ENCODE measurements around the gene SEMA4C.

Gene SEMA4C

DNA sequence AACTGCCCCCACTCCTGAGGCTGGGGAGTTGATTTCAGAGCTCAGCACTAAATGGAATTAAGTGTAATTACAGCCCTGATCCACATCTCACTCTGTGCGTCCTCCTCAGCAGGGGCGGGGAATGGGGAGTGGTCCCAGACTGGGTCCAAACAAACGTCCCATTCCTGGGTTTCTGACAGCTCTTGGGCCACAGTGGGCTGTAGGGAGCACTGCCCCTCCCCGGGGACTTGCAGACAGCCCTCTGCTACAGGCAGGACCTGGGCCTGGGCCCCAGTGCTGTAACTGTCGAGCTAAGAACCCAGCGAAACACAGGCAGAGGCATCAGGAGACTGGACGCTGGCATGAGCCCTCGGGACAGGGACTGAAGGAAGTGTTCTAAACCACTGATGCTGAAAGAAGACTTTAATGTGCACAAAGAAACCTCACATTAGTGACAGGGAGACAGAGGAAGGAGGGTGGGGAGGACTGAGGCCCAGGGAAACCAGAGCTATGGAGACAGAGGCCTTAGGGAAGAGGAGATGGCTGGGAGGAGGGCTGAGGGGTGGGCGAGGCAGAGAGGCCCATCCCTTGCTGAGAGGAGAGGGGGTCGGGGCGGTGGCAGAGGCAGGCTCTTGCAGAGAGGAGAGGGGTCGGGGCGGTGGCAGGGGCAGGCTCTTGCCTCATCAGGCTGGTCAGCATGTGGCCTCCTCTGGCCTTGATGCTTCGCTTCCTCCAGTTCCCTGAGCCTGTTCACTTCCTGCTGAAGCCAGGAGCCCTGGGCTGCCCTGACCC, 5.8 kb upstream of the SEMA4C start:
- no peaks in the 10 kb centered on the region for H3K27me3 ChIP-seq
- peaks cover 16% of the 10 kb centered on the region for H3K4me1 ChIP-seq
- H3K4me3 ChIP-seq (ENCODE audit: low read depth, low read length) = no peak overlapping the region
- H3K36me3 ChIP-seq = no peaks in the 10 kb centered on the region
- TF ChIP-seq, protein P1, sequence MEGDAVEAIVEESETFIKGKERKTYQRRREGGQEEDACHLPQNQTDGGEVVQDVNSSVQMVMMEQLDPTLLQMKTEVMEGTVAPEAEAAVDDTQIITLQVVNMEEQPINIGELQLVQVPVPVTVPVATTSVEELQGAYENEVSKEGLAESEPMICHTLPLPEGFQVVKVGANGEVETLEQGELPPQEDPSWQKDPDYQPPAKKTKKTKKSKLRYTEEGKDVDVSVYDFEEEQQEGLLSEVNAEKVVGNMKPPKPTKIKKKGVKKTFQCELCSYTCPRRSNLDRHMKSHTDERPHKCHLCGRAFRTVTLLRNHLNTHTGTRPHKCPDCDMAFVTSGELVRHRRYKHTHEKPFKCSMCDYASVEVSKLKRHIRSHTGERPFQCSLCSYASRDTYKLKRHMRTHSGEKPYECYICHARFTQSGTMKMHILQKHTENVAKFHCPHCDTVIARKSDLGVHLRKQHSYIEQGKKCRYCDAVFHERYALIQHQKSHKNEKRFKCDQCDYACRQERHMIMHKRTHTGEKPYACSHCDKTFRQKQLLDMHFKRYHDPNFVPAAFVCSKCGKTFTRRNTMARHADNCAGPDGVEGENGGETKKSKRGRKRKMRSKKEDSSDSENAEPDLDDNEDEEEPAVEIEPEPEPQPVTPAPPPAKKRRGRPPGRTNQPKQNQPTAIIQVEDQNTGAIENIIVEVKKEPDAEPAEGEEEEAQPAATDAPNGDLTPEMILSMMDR (IDR thresholded peaks at IDR 0.05; ENCODE audit: low read depth, low read length) = no peak
- peak; percentile 48 for DNase-seq
- no peaks in the 10 kb centered on the region for H3K9me3 ChIP-seq

DNA sequence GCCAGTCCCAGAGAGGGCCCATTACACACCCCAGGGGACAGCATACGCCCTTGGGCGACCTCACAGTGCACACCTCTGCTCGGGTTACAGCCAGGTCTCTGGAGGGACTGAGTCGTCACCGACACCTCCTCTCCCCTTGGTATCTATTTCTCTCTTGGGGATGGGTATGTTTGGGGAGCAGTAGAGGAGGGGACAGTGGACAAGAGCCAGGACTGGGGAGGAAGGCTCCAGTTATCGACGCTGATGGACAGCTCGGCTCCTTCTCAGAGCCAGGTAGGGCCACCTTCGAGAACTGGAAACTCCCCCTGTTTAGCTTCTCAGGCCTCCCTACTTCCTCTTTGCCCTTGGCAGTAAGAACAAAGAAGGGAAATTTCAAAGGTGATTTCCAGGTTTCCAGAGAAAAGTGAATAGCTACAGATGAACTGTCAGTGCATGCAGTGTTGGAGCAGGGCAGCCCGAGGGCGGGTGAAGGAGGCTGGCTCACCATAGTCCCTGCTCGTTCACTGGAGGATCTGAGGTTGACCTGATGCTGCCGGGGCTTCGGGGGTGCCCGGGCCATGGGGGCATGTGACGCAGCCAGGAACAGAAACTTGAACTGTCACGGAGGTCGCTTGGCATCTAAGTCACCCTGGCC, 4.4 kb upstream of the SEMA4C start:
- no peak overlapping the region for H3K4me3 ChIP-seq (ENCODE audit: low read depth, low read length)
- TF ChIP-seq, protein P1 (IDR thresholded peaks at IDR 0.05; ENCODE audit: low read depth, low read length) = no peak
- peaks cover 16% of the 10 kb centered on the region for H3K4me1 ChIP-seq
- no peaks in the 10 kb centered on the region for H3K36me3 ChIP-seq
- H3K27me3 ChIP-seq = no peaks in the 10 kb centered on the region
- H3K9me3 ChIP-seq = no peaks in the 10 kb centered on the region
- no peak for DNase-seq

DNA sequence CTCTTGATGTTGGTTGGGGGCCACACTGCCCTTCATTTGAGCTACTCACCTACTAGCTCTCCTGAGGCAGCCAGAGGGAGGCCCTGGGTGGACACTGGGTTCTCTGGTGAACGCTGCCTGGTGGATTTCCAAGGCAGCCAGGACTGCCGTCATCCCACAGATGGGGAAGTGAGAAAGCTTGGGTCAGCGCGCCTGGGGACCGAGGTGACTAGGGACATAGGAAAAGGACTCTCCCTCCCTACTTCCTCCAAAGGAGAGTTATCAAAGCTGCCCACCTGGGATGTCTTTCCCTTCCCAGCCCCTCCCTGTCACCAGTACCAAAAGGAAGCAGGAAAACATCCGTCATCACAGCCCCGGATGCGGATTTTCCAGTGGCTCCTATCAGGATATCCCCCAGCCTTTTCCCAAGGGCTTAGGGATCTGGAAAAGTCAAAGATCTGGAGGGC, 3.8 kb upstream of the SEMA4C start:
- Histone ChIP-seq H3K36me3 (no peaks in the 10 kb centered on the region), H3K4me3 (ENCODE audit: low read depth, low read length) (no peak overlapping the region), H3K9me3 (no peaks in the 10 kb centered on the region), H3K27me3 (no peaks in the 10 kb centered on the region), H3K4me1 (peaks cover 16% of the 10 kb centered on the region)
- DNase-seq = peak; percentile 30
- TF ChIP-seq, protein P1 (IDR thresholded peaks at IDR 0.05; ENCODE audit: low read depth, low read length) = no peak

DNA sequence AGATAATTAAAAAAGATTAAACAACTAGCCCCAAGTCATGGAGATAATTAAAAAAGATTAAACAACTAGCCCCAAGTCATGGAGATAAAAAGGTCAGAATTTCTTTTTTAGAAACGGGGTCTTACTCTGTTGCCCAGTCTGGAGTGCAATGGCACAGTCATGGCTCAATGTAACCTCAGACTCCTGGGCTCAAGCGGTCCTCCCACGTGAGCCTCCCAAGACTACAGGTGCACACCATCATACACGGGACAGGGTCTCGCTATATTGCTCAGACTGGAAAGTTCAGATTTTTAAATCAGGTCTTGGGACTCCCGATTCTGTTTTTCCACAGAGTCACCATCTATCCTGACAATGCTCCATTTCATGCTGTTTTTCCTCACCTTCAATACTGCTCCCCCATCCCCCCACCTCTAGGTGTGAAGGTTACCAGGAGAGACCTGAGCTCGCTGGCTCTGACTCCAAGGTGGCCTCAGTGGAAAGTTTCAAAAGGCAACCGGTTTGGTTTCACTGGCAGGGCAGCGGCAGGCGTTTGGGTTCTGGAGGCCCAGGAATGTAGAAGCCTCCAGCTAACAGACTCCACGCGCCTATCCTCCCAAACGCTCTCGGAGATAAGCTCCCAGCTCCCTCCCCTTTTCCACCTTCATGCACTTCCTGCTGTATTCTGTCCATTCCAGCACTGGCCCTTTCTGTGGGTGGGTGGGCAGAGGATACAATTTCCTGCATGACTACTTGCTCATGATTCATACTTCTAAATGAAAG, 2.9 kb upstream of the SEMA4C start:
- H3K4me1 ChIP-seq = peaks cover 16% of the 10 kb centered on the region
- no peaks in the 10 kb centered on the region for H3K9me3 ChIP-seq
- no peaks in the 10 kb centered on the region for H3K27me3 ChIP-seq
- DNase-seq = no peak
- TF ChIP-seq, protein P1 (IDR thresholded peaks at IDR 0.05; ENCODE audit: low read depth, low read length) = no peak
- H3K36me3 ChIP-seq = no peaks in the 10 kb centered on the region
- H3K4me3 ChIP-seq (ENCODE audit: low read depth, low read length) = no peak overlapping the region

DNA sequence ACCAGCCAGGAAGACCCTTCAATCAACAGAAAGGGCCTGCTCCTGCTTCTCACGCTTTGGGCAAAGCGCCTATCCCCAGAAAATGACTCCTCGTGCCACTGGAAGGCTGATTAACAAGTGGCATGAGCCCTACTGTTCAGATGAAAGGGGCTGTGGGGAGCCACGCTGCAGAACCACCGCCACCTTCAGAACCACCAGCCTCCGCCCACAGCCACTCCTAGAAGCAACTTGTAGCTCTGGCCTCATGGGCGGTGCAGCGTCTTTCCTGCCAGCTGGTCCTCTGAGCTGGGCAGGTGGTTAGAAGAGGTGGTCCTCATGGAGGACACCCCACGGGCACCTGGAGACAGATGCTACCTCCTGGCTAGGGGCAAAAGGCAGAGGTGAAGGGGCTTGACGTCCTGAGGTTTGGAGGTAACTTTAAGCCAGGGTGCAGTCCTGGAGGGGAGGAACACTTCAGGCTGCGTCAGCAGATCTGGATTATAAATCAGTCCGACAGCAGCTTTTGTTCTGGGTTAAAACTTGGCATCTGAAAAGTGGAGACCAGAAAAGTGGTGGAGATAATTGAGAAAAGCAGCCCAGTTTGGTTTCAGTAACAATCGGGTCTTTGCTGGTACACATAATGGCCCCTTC, 861 bp upstream of the SEMA4C start:
- TF ChIP-seq, protein P1 (IDR thresholded peaks at IDR 0.05; ENCODE audit: low read depth, low read length) = no peak
- no peaks in the 10 kb centered on the region for H3K36me3 ChIP-seq
- no peak overlapping the region for H3K4me3 ChIP-seq (ENCODE audit: low read depth, low read length)
- no peaks in the 10 kb centered on the region for H3K9me3 ChIP-seq
- H3K4me1 ChIP-seq = peaks cover 13% of the 10 kb centered on the region
- H3K27me3 ChIP-seq = no peaks in the 10 kb centered on the region
- no peak for DNase-seq

Measured in BE2C (cell line).